HL-60 (cell line): ENCODE results near the gene PPP1R8.
A peak's percentile ranks its signal among the peaks of the same experiment; 100 is the strongest.

ENCODE experiments used
- DNase-seq, 2 experiments: peaks; one replicate each; pipeline ENCODE4 v3.0.0-alpha.2; 2010 to 2020; ENCODE audit warnings: low read depth in 1 of 2, low spot score in 1 of 2
- H3K27ac ChIP-seq: fragments of 250-450 bp; sonication (Bioruptor Pico); replicated peaks from 2 replicates; pipeline ENCODE4 v1.5.1; 2020; ENCODE audit warnings: mild to moderate bottlenecking, moderate library complexity
- H3K27me3 ChIP-seq: fragments of 250-450 bp; sonication (Bioruptor Pico); 2 replicates; pipeline ENCODE4 v1.5.1; 2021; ENCODE audit warnings: mild to moderate bottlenecking, moderate library complexity; ENCODE audit not compliant: insufficient read depth, poor library complexity, severe bottlenecking
- H3K4me3 ChIP-seq: replicated peaks from 2 replicates; pipeline ENCODE4 v1.5.1; 2011; ENCODE audit warnings: mild to moderate bottlenecking, control low read depth, low read length; ENCODE audit not compliant: insufficient read depth
- GABPA ChIP-seq: IDR thresholded peaks from 2 replicates; pipeline ENCODE4 v1.6.1; 2012; ENCODE audit warnings: low read depth
- POLR2AphosphoS5 ChIP-seq: IDR thresholded peaks from 2 replicates; pipeline ENCODE4 v1.6.1; 2012; ENCODE audit warnings: low read depth
- REST ChIP-seq: IDR thresholded peaks from 2 replicates; pipeline ENCODE4 v1.6.1; 2012; ENCODE audit warnings: low read depth; ENCODE audit not compliant: insufficient replicate concordance
- SPI1 ChIP-seq: IDR thresholded peaks from 2 replicates; pipeline ENCODE4 v1.6.1; 2012; ENCODE audit warnings: low read depth, mild to moderate bottlenecking, borderline replicate concordance
- TF ChIP-seq, protein P1 (sequence below): IDR thresholded peaks from one replicate; pipeline ENCODE4 v1.5.1; 2011; ENCODE audit warnings: low read length, control low read depth, inconsistent platforms; ENCODE audit not compliant: insufficient read depth

The PPP1R8 gene

DNA sequence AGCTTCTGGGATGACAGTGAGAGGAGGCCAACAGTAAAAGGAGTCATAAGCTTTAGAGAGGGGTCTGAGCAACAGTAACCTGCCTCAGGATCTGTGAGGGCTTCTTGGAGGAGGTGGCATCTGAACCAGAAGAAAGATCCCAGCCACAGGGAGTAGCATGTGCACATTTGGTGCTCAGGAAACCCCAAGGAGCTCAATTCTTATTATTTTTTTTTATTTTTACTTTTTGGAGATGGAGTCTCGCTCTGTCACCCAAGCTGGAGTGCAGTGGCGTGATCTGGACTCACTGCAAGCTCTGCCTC lies 46.5 kb downstream of the PPP1R8 start:
- H3K27ac ChIP-seq = peak overlapping the region; percentile 82; the same call in 1 of the 2 replicates
- TF ChIP-seq REST = no peak
- TF ChIP-seq SPI1 = no peak
- TF ChIP-seq, protein P1, sequence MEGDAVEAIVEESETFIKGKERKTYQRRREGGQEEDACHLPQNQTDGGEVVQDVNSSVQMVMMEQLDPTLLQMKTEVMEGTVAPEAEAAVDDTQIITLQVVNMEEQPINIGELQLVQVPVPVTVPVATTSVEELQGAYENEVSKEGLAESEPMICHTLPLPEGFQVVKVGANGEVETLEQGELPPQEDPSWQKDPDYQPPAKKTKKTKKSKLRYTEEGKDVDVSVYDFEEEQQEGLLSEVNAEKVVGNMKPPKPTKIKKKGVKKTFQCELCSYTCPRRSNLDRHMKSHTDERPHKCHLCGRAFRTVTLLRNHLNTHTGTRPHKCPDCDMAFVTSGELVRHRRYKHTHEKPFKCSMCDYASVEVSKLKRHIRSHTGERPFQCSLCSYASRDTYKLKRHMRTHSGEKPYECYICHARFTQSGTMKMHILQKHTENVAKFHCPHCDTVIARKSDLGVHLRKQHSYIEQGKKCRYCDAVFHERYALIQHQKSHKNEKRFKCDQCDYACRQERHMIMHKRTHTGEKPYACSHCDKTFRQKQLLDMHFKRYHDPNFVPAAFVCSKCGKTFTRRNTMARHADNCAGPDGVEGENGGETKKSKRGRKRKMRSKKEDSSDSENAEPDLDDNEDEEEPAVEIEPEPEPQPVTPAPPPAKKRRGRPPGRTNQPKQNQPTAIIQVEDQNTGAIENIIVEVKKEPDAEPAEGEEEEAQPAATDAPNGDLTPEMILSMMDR = no peak
- TF ChIP-seq GABPA = no peak
- no peak for TF ChIP-seq POLR2AphosphoS5
- no peaks in the 10 kb centered on the region for H3K27me3 ChIP-seq
- no peak overlapping the region for H3K4me3 ChIP-seq
- no peak for DNase-seq

- no peak for DNase-seq
- Histone ChIP-seq H3K27ac (no peak overlapping the region), H3K27me3 (no peaks in the 10 kb centered on the region), H3K4me3 (no peak overlapping the region)
- no peak for TF ChIP-seq REST
- no peak for TF ChIP-seq SPI1
- TF ChIP-seq, protein P1 = no peak
- no peak for TF ChIP-seq GABPA
- TF ChIP-seq POLR2AphosphoS5 = no peak
Observed at GRCh38 chr1:27878039-27878438, 47.5 kb downstream of the PPP1R8 start.

DNA sequence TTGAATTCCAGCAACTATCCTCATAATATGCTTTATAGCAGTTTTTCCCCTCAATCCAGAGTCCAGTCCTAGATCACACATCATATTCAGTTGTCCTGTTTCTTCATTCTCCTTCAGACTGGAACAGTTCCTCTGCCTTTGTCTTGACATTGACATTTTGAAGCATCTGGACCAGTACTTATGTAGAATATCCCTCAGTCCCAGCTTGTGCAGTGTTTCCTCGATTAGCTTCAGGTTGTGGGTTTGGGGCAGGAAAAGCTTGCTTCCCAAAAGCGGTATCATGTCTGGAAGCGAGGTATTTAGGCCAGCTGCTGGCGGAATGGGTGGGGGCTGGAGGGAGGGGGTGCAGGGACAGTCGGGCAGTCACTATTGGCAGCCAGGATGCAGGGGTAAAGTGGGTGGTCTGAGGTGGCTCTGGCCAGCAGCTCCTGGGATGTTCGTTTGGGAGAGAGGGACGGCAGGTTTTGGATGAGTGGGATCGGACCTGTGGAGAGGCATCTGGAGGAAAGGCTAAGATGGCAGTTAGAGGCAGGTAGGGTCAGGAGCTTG lies 48.3 kb downstream of the PPP1R8 start:
- no peak for TF ChIP-seq GABPA
- TF ChIP-seq POLR2AphosphoS5 = no peak
- TF ChIP-seq, protein P1 = no peak
- no peak for TF ChIP-seq SPI1
- TF ChIP-seq REST = no peak
- no peaks in the 10 kb centered on the region for H3K27me3 ChIP-seq
- DNase-seq = no peak
- peak overlapping the region; percentile 37 for H3K27ac ChIP-seq
- H3K4me3 ChIP-seq = no peak overlapping the region
